Measurements from ENCODE around the gene NIPBL.

Gene NIPBL

DNA sequence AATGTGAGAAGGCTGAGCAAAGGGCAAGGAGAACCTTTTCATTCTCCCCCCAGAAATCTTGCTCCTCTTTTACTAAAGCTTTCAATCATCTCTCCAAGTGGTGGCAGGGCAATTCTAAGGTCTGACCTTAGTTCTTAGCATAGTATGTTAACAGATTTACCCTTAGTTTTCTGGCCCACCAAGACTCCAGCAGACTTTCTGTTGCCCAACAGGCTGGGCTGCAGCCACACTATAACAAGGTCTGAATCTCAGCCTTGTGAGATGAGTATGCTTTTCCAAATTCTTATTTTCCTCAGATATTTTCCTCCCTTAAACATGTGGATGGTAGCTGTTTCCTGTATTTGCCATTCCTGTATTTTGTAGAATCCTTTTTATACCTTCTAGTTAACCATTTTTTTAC is 69.5 kb downstream of the NIPBL start:
- Histone ChIP-seq H3K4me2 (ENCODE audit: low read length) (no peak overlapping the region), H3K9me3 (ENCODE audit: low read length) (no peaks in the 10 kb centered on the region), H2AFZ (ENCODE audit: low read length) (no peak overlapping the region), H3F3A (ENCODE audit: insufficient read depth, low read length) (no peaks in the 10 kb centered on the region), H3K9me2 (ENCODE audit: low read depth, low read length) (no peaks in the 10 kb centered on the region), H3K27me3 (ENCODE audit: insufficient read depth, low read length) (no peaks in the 10 kb centered on the region), H3K9ac (ENCODE audit: low read length) (no peak overlapping the region), H3K36me3 (ENCODE audit: insufficient read depth, low read length) (no peaks in the 10 kb centered on the region), H3K79me2 (ENCODE audit: insufficient read depth, low read length) (peaks cover 72% of the 10 kb centered on the region), H3K4me1 (ENCODE audit: insufficient read depth, low read length, severe bottlenecking) (peaks cover 15% of the 10 kb centered on the region), H3K4me3 (ENCODE audit: low read depth, low read length, poor library complexity, severe bottlenecking) (no peak overlapping the region), H4K20me1 (ENCODE audit: insufficient read depth, low read length) (no peaks in the 10 kb centered on the region), H3K27ac (ENCODE audit: low read depth, low read length, poor library complexity, severe bottlenecking) (no peak overlapping the region)
- TF ChIP-seq EZH2 (IDR thresholded peaks at IDR 0.05; ENCODE audit: borderline replicate concordance, low read length) = no peak
- no peak for TF ChIP-seq CTCF (IDR thresholded peaks at IDR 0.05; ENCODE audit: low read length)

GRCh38 chr5:36948041-36948440 is 71.5 kb downstream of the NIPBL start:
- Histone ChIP-seq H3K9ac (ENCODE audit: low read length) (no peak overlapping the region), H3K79me2 (ENCODE audit: insufficient read depth, low read length) (peaks cover 82% of the 10 kb centered on the region), H3K27ac (ENCODE audit: low read depth, low read length, poor library complexity, severe bottlenecking) (no peak overlapping the region), H3K4me1 (ENCODE audit: insufficient read depth, low read length, severe bottlenecking) (peaks cover 23% of the 10 kb centered on the region), H4K20me1 (ENCODE audit: insufficient read depth, low read length) (no peaks in the 10 kb centered on the region), H3K4me2 (ENCODE audit: low read length) (no peak overlapping the region), H3K9me3 (ENCODE audit: low read length) (no peaks in the 10 kb centered on the region), H2AFZ (ENCODE audit: low read length) (no peak overlapping the region), H3K9me2 (ENCODE audit: low read depth, low read length) (no peaks in the 10 kb centered on the region), H3K36me3 (ENCODE audit: insufficient read depth, low read length) (no peaks in the 10 kb centered on the region), H3F3A (ENCODE audit: insufficient read depth, low read length) (no peaks in the 10 kb centered on the region), H3K4me3 (ENCODE audit: low read depth, low read length, poor library complexity, severe bottlenecking) (no peak overlapping the region), H3K27me3 (ENCODE audit: insufficient read depth, low read length) (no peaks in the 10 kb centered on the region)
- TF ChIP-seq CTCF (IDR thresholded peaks at IDR 0.05; ENCODE audit: low read length) (no peak), EZH2 (IDR thresholded peaks at IDR 0.05; ENCODE audit: borderline replicate concordance, low read length) (no peak)

GRCh38 chr5:36948650-36949049 is 72.1 kb downstream of the NIPBL start:
- Histone ChIP-seq H3K9ac (ENCODE audit: low read length) (no peak overlapping the region), H3K4me1 (ENCODE audit: insufficient read depth, low read length, severe bottlenecking) (peaks cover 23% of the 10 kb centered on the region), H3K4me3 (ENCODE audit: low read depth, low read length, poor library complexity, severe bottlenecking) (no peak overlapping the region), H3K36me3 (ENCODE audit: insufficient read depth, low read length) (no peaks in the 10 kb centered on the region), H3K27me3 (ENCODE audit: insufficient read depth, low read length) (no peaks in the 10 kb centered on the region), H3K27ac (ENCODE audit: low read depth, low read length, poor library complexity, severe bottlenecking) (no peak overlapping the region), H4K20me1 (ENCODE audit: insufficient read depth, low read length) (no peaks in the 10 kb centered on the region), H3K9me3 (ENCODE audit: low read length) (no peaks in the 10 kb centered on the region), H2AFZ (ENCODE audit: low read length) (no peak overlapping the region), H3K79me2 (ENCODE audit: insufficient read depth, low read length) (peaks cover 88% of the 10 kb centered on the region), H3F3A (ENCODE audit: insufficient read depth, low read length) (no peaks in the 10 kb centered on the region), H3K9me2 (ENCODE audit: low read depth, low read length) (no peaks in the 10 kb centered on the region), H3K4me2 (ENCODE audit: low read length) (no peak overlapping the region)
- TF ChIP-seq EZH2 (IDR thresholded peaks at IDR 0.05; ENCODE audit: borderline replicate concordance, low read length) (no peak), CTCF (IDR thresholded peaks at IDR 0.05; ENCODE audit: low read length) (no peak)
